HL-60/S4 treated with retinoic acid at 250 ng/mL for 4 days and 3 days (cell line): Measurements from ENCODE around the gene OSBPL1A.
"Not testable (repeated sequence)": the region's sequence is repeated elsewhere in the genome, so short reads cannot be mapped to it uniquely, and the experiment has no call there.

ENCODE experiments used
- in situ Hi-C: fragments of 300-500 bp; cut with MboI; formaldehyde crosslinking; loops from 2 replicates; pipeline ENCODE4 v1.7.0; 2022; ENCODE audit warnings: low sequenced_read_pairs

OSBPL1A gene

DNA sequence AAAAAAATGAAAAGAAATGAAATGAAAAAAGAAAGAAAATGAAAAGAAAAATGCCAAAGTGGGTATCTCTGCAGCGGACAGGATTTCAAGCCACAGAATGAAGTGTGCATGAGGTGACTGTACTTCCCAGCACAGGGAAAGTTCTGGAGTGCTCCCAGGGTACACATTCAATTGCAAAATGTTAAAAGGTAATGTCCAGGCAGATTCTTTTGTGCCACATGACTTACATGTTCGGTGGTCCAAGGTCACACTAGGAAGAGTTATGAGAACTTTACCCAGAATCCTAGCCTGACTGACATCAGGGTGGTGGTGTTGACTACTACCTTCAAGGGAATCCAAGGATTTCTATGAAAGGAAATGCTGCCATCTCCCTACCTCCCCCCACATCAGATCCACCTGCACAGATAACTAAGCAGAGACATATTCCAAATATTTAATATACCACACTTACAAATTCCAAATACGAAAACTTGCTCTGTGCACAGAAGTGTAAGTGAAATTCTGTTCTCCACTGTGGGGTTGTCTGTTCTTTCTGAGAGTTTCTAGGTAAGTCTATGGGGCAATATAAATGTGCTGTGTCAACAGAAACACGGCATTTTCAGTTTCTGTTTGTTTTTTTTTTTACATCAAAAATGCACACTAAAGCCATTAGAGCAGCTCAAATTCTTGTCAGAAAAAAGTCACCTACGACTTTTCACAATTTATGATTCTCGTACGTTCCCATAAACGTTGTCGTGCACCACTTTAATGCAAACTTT lies 202.1 kb downstream of the OSBPL1A start:
- in situ Hi-C loops, result loop anchor here (25.0 kb wide), 1 partner anchor 292 kb away; no protein-coding TSS in a partner anchor

DNA sequence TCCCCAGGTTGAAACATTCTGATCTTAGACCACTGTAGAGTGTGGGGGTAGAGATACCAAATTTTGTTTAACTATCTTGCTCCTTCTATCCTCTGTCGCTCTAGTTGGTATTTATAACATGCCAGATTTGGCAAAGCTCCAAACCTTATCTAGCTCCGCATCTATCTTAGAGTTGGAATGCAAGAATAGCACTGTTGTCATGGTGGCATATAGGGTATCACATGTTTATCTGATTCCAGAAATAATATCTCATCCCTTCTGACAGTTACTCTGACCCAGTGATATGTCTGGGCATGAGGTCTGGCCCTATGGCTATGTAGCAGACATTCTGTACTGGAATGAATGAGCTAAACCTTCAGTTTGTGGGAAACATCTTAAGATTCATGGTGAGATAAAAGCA lies 207.0 kb downstream of the OSBPL1A start:
- in situ Hi-C loops, result loop anchor here (25.0 kb wide), 1 partner anchor 297 kb away; no protein-coding TSS in a partner anchor

DNA sequence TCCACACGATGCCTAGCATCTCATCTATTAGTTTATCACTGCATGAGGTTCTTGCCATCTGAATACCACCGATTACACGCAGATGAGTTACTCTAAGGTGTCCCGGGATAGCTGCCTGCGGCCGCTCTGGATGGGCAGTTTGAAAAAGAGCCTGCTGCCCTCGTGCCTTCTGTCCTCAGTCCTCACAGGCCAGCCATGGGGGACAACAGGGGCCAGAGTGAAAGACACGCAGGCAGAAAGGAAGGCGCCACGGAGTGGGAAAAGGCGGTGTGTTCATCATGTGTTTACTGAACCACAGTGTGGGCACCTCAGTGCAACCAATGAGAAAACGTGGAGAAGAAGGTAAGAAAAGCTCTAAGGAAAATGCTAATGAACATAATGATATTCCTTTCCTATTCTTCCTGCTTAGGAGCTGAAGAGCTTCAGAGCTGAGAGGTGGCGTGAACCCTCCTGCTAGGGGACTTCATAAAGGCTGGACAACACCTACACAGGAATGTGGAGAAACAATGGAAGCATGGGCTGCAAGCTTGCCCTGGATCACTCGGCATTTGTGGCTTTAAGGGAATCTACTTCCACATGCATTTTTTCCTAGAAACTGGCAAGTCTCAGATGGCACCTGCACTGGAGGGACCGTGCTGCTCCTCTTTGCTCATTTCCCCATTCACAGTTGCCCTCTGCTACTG lies 207.8 kb downstream of the OSBPL1A start:
- in situ Hi-C loops, result loop anchor here (25.0 kb wide), 1 partner anchor 297 kb away; no protein-coding TSS in a partner anchor

DNA sequence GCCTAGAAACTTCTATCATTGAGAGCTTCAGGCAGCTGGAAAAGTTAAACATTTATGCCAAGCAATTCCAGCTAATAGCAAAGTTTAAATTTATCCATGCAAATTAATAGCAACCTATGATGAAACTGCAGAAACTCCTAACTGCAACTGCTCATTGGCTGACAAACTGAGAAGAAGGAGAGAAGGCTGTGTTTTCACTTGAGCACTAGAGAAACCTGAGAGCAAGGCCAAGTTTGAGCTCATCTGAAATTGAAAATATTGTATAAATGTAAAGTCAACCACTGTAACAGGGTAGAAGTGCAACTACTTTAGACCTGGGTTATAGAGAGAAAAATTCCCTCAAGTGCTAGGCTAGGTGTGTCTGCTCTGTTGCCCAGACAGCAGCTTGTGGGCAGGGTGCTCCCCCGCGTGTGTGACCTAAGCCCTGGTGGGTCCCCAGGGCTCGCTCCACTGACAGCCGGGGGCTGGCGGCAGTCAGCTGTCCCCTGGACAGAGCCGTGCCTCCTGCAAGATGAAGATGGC lies 208.6 kb downstream of the OSBPL1A start:
- in situ Hi-C loops, result loop anchor here (25.0 kb wide), 1 partner anchor 298 kb away; no protein-coding TSS in a partner anchor

DNA sequence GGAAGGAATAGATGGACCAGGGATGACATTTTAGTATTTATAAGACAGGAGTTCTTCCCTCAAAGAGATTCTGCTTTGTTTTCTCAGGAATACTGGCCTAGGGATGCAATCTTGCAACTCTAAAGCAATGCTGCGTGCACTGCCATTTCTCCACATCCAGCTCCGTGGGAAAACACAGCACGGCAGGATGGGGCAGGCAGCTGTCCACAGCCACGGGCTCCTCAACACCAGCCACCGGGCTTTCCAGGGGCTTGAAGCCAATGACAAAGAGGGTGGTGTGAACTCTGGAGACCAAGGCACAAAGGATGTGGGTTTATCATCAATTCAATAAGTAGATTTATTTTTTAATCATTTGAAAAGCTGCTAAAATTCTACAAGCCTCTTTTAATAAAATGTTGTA lies 209.5 kb downstream of the OSBPL1A start:
- in situ Hi-C loops, result loop anchor here (25.0 kb wide), 1 partner anchor 299 kb away; no protein-coding TSS in a partner anchor

DNA sequence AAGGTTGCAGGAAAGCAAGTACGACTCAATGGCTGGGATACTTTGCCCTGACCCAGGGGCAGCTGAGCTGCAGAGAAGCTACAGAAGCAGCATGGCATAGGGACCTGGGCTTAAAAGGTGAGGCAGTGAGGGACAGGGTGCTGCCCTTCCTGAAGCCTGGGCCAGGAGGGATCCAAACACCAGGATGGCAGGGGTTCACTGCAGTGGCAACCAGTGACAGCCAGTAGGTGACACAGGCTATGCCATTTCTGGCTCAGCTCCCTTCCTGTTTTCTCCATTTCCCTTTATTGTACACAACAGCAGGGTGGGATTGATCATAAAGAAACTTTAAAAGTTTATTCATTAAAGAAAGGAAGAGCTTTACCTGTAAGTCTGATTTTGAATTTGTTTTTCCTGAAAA lies 209.9 kb downstream of the OSBPL1A start:
- in situ Hi-C loops, result loop anchor here (25.0 kb wide), 1 partner anchor 300 kb away; no protein-coding TSS in a partner anchor

DNA sequence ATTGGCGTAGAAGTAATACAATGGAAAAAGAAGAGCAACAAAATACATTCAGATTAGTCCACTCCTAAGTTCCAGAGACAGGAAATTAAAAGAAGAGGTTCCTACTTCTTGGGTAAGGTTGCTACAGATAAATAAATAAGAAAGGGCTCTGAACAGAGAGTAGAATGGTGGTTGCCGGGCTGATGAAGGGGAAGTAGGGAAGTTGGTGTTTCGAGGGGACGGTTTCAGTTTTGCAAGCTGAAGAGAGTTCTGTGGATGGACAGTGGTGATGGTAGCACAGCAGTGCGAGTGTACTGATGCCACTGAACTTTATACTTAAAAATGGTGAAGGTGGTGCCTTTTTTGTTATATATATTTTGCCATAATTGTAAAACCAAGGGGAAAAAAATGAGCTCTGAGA lies 210.6 kb downstream of the OSBPL1A start:
- in situ Hi-C loops, result loop anchor here (25.0 kb wide), 1 partner anchor 300 kb away; no protein-coding TSS in a partner anchor

DNA sequence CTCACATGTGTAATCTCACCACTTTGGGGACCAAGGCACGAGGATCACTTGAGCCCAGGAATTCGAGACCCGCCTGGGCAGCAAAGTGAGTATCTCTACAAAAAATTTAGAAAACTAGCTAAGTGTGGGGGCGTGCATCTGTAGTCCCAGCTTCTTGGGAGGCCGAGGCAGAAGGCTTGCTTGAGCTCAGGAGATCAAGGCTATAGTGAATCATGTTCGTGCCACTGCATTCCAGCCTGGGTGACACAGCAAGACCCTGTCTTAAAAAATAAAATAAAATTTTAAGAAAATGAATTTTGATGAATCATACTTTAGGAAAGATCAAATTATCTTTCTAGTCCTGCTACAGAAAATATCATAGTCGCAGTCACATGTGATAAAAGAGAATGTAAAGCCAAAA lies 211.8 kb downstream of the OSBPL1A start:
- in situ Hi-C loops, result loop anchor here (25.0 kb wide), 1 partner anchor 301 kb away; no protein-coding TSS in a partner anchor

DNA sequence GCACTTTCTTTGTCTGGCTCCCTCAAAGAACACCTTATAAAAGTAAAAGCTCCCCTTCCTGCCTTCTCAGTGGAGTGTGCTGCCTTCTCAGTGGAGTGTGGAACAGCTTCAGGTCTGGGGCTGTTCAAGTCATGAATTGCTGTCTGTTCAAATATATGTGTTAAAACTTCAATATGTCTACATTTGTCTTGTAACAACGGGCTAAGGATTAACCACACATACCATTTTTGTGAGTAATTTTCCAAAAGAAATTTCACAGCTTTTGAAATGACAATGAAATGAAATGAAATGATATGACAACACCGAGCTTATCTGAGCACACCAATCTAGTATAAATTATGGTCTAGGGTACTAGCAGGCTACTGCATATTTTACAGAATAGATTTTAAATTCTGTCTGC lies 215.8 kb downstream of the OSBPL1A start:
- in situ Hi-C loops, result loop anchor here (25.0 kb wide), 1 partner anchor 305 kb away; no protein-coding TSS in a partner anchor

DNA sequence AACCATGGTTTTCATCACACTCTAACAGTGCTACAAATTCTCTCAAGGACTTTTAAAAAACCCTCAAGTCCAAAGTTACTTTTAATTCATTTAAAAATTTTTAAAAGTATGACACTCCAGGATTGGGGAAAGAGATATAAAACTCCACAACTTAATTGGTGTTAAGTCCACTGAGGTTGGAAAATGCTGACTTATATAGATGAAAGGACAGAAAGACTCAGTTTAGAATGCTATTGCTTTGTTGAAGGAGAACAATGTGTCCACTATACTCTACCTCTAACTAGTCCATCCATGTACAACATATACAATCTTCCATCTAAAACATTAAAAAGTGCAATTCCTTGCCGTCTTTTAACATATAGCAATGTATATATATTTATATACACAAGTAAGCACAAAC lies 217.6 kb downstream of the OSBPL1A start:
- in situ Hi-C loops, result loop anchor here (25.0 kb wide), 1 partner anchor 307 kb away; no protein-coding TSS in a partner anchor

DNA sequence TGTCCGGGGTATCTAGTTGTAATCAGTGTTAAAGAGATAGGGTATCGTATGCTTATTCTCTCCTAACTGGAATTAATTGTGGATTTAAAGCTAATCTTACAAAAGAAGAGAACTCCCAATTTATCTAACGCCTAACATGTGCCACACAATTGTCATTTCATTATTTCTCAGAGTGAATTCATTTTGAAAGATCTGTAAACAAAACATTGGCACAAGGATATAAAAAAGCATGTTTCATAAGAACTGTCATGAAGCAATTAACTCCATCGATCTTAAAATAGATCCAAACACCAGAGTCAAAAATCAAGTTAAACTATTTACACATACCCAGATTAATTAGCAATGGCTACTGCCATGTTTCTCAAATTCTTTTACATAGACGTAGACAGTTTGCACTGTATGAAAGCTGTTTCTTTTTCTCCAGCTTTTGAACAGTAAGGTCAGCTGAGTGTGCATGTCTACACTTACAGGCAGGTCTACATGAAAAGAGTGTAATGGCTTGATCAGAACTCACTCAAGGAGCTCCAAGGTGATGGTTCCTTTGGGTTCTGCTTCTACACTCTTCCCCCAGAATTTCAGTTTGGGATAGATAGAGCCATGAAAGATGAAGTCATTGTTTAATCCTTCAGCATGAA lies 220.0 kb downstream of the OSBPL1A start:
- in situ Hi-C loops, result loop anchor here (25.0 kb wide), 1 partner anchor 310 kb away; no protein-coding TSS in a partner anchor

DNA sequence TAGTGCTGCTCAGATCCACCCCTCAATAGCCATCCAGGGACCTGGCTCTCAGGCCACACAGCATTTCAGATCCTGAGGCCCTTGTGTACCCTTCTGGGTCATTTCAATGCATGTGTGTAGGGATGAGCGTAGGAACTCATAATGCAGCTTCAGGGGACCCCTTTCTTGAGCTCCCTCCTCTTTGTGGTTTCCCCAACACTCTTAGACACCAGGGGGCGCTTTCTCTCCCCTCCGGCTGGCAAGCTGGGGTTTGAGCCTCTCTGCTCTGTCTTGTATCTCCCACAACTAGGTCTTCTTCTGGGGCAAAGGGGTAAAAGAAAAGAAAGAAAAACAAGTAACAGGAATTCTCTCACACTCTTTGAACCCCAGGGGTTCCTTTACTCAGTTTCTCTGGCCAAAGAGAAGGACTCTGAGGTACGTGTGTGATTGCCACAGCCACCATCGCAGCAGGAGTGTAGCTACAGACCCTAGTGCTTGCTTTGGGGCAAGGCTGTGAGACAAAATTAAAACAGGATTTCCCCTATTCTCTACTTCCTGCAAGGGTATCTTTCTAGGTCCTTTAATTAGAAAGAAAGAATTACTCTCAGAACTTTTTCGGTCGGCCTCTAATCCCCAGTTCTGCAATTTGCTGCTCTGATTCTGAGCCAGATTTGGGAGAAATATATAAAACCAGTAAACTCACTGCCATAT lies 220.8 kb downstream of the OSBPL1A start:
- in situ Hi-C loops, result loop anchor here (25.0 kb wide), 1 partner anchor 310 kb away; no protein-coding TSS in a partner anchor

DNA sequence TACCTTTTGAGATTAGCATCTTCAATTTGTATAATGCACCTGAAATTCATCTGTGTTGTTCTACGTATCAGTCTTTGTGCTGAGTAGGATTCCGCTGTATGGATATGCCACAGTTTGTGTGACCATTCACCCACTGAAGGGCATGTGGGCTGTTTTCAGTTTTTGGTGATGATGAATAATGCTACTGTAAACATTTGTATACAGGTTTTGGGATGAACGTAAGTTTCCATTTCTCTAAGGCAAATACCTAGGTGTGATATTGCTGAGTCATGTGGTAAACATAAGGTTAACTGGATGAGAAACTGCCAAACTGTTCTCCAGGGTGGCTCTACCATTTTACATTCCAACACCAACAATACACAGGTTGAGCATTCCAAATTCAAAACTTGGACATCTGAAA lies 223.6 kb downstream of the OSBPL1A start:
- in situ Hi-C loops, result no loop called here

DNA sequence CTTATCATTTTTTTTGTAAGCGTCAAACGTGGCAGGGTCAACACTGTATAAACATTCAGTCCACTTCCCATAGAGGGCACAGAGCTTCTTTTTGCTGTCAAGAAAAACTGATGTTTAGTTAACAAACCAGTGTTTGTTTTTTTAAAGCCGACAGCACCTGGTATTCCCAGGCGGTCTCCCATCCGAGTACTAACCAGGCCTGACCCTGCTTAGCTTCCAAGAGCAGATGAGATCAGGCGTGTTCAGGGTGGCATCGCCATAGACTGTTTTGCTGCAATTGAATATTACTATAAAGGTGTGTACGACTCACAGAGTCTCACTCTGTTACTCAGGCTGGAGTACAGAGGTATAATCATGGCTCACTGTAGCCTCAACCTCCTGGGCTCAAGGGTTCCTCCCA lies 227.3 kb downstream of the OSBPL1A start:
- in situ Hi-C loops, result no loop called here

DNA sequence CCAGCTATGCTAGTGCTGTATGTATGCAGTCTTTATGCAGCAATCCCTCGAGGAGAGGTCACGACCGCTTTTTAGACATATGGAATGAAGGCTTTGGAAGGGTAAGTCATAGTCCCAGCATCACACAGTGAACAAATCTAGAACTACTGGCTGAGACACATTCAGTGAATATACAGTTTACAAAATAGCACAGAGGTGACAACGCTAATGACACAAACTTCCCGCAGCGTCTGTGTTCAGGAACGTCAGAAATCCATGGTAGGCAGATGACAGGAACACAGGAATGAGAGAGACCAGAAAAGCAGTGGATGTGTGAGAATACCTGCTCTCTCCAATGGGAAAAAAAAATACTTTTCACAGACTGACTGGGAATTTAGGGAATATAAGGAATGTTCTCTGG lies 229.1 kb downstream of the OSBPL1A start:
- in situ Hi-C loops, result no loop called here

DNA sequence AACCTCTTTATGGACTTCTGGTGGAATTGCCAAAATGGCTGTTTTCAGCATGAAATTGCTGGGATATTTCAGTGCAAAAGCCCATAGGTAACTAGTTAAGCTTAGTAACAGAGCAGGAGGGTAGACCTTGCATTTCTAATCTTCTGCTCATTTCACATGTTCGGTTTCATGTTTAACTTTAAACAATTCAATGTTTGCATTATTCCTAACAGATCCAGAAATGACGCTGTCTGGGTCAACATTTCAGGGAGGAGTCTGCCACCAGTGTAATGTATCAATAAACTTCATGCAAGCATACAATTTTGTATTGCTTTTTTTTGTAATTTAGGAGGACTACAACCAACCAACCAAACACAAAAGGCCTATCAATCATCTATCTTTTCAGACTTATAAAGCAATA lies 236.3 kb downstream of the OSBPL1A start:
- in situ Hi-C loops, result no loop called here

DNA sequence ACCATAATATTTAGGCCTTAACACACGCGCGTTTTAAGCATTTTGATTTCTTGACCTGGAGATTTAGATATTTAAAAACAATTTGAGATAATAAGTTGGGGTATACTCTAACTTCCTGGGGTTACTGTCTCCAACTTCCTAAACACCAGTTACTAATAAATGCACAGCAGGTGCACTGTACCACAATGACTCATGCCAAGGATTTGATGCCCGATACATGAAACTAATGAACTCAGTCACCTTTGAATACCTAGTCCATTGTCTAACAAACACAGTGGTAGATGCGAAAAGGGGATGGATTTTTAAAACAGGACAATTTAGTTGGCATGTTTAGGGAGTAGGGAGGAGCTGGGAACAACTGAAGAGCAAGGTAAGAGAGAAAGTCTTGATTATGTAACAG lies 237.5 kb downstream of the OSBPL1A start:
- in situ Hi-C loops, result no loop called here

DNA sequence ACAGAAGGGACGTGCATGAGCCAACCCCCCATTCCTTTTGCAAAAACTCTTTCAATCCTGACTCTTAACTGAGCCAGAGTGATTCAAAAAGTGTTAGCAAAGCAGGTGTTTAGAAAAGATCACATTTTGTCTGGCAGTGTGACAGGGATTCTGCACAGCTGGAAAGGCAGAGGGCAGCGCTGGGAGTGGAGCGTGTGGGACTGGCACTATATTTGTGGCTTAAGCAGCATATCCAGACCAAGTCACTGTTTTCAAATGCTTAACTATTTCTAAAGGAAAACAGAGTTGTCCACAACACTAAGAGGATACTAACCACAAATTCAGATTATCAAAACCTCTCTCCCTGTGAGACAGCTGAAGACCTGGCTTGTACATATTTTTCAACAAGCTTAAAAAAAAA lies 239.8 kb downstream of the OSBPL1A start:
- in situ Hi-C loops, result no loop called here

DNA sequence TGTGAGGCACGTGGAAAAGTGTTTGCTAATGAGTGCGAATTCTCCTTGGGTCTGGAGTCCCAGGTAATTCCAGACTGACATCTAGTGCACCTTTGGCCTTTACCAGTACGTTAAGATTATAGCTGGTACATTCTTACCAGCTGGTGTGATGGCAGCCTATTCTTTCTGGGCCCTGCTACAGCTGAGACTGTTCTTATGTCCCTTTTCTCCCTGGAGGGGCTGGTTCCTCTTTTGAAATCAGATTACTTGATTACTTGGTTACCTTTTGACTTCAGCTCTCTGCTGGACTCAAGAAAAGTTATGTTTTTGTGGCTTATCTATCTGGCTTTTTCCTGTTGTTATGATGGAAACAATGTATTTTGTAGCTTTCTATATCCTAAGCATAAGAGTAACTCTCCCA lies 244.2 kb downstream of the OSBPL1A start:
- in situ Hi-C loops, result no loop called here

DNA sequence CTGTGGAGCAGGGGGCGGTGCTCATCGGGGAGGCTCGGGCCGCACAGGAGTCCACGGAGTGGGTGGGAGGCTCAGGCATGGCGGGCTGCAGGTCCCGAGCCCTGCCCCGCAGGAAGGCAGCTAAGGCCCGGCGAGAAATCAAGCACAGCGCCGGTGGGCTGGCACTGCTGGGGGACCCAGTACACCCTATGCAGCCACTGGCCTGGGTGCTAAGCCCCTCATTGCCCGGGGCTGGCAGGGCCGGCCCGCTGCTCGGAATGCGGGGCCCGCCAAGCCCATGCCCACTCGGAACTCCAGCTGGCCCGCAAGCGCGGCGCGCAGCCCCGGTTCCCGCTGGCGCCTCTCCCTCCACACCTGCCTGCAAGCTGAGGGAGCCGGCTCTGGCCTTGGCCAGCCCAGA lies 248.0 kb downstream of the OSBPL1A start:
- in situ Hi-C loops, result not testable (repeated sequence)
